ENCODE data around the gene SYT12. TPM values are rescaled to one million over a fixed set of nuclear protein-coding genes. Genes with fewer than 3 reads are reported as not detected.

Gene SYT12
- total RNA-seq, 1 donor from 2014 or later: 1.3 TPM

DNA sequence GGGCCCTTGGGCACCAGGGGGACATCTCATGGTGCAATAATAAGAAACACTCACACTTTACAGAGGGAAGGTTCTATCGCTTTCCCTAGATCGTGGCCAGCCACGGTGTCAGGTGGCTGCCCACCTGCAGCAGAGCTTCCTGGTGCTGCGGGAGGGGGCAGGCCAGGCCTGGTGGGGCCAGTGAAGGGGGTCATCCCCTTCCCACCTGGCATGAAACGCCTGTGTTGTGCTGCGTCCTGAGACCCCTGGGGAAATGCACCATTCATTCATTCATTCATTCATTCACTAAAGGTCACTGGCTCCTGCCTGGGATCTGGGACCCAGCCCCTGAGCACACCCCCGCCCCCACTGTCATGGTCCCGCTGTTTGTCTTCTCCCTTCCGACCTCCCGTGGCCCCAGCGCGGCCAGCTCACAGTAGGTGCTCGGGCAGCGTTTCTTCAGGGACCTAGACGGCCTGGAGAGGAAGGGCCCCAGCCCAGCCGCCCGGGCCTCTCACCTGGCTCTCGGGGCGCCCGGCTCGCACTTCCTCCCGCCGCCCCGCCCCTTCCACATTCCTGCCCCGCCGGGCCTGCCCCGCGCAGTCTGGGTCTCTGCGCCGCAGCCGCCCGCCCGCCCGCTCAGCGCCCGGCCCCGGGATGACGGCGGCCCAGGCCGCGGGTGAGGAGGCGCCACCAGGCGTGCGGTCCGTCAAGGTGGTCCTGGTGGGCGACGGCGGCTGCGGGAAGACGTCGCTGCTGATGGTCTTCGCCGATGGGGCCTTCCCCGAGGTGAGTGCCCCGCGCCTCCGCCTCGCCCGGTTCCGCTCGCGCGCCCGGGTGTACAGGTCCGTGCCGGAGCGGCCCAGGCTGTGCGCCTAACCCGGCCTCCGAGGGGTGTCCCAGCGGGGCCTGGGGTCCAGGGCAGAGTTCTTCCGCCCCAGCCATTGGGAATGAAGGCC lies 33.6 kb downstream of the SYT12 start, which contains the start of gene RHOD:
RHOD (plus strand) TSS at position 581 of the 938 bp plus-strand sequence; CDS start at position 637, 56 bp downstream.
- DNase-seq: no peak

DNA sequence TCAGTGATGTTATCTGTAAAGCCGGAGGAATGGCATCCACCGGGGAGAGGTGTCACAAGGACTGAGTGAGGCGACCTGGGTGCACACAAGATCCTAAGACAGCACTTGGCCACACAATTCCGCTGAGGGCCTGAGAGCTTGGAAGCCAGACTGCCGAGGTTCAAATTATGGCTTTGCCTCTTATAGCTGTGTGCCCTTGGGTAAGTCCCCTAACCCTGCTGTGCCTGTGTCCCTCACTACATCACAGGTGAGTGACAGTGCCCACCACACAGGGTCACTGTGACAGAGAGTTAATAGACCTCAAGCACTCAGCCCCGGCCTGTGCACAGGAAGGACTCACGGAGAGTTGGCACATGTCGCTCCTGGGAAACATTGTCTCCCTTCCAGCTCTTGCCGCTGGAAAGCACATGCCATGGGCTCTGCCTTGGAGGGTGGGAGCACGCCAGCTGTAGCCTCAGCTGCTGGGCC lies 34.3 kb downstream of the SYT12 start:
- DNase-seq: peak; percentile 19

DNA sequence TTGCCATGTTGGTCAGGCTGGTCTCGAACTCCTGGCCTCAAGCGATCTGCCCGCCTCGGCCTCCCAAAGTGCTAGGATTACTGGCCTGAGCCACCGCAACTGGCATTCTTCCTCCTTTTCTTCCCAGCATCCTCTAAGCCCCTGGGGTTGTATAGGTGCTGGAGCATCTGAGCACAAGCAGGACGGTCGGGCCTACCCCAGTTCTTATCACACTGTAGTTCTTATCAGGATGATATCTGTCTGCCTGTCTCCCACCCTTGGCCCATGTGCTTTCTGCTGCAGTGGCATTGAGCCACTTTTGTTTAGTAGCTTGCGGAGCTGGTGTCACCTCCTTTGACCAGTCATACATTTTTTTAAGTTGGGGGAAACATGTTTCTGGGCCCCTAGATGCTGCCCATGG lies 35.6 kb downstream of the SYT12 start:
- DNase-seq: no peak

DNA sequence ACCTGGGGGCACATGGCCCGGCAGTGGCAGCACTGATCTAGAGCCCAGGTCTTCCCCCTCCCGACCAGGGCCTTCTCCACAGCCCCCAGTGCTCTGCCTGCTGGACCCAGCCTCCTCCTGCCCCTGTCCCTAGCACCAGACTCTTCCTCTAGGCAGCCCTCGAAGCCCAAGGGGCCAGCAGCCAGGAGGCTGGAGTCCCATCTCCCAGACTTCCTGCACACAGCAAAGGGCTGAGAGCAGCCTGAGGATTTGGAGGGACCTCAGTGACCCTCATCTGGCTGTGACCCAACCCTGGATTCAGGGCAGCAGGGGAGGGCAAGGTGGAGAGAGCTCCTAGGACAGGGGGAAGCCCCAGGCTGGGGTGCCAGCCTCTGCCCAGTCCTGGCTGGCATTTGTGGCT lies 36.7 kb downstream of the SYT12 start:
- DNase-seq: no peak

DNA sequence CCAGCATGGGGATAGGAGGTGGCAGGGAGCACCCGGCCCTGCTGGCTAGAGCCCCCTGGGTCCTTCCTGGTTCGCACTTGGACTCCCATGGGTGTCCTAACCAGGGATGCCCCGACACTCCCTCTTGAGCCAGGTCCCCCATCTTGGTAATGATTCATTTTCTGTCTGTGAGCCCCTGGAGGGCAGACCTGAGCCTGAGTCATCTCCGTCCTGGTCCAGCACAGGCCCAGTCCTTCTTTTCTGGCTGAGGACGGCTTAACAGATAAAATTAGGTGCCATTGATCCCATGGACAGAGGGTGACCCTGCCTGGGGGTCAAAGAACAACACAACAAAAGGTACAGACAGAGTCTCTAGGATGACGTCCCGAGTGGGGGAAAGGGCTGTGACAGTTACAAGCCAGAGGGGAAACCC lies 37.2 kb downstream of the SYT12 start:
- no peak for DNase-seq

DNA sequence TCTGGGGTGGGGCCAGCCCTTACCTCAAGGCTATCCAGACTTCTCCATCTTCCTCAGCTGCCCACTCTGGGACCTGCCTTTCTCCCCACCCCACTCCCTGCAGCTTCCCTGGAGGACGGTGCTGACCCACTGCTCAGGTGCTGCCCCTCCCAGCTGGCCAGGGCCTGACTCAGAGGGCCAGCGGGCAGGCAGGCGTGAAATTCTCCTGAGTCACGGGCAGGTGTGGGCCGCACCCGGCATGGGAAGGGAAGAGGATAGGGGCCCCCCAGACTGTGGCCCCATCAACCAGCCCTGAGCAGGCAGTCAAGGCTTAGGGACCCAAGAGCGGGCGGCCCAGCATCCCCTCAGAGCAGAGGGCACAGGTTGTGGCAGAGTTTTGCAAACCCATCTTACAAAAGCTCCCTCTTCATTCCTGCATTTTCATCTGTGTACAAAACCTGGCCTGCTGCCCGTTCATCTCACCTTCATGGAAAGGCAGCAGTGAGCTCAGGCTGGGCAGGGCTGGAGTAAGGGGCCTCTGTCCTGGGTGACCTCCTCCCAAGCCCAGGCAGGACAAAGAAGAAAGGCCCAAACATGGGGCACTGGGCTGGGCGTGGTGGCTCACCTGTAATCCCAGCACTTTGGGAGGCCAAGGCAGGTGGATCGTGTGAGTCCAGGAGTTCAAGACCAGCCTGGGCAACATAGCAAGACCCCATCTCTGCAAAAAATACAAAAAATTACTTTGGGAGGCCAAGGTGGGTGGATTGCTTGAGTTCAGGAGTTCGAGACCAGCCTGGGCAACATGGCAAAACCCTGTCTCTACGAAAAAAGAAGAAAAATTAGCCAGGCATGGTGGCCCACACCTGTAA lies 39.8 kb downstream of the SYT12 start:
- no peak for DNase-seq

DNA sequence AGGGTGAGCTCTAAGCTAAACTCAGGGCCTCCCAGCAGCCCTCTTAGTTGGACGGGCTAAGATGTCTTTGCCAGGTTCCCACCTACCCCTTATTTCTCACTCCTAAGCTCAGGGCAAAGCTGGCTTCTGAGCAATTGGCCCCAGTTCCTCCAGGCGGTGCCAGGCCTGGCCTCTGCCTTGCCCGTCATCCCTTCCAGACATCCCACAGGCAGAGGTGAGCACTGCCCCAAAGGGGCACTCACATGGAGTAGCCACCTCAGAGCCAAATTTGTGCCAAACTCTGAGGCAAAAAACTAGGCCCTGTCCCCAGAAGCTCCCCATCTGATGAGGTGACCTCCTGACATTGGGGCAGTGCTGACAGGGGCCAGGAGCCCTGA lies 43.4 kb downstream of the SYT12 start:
- no peak for DNase-seq

DNA sequence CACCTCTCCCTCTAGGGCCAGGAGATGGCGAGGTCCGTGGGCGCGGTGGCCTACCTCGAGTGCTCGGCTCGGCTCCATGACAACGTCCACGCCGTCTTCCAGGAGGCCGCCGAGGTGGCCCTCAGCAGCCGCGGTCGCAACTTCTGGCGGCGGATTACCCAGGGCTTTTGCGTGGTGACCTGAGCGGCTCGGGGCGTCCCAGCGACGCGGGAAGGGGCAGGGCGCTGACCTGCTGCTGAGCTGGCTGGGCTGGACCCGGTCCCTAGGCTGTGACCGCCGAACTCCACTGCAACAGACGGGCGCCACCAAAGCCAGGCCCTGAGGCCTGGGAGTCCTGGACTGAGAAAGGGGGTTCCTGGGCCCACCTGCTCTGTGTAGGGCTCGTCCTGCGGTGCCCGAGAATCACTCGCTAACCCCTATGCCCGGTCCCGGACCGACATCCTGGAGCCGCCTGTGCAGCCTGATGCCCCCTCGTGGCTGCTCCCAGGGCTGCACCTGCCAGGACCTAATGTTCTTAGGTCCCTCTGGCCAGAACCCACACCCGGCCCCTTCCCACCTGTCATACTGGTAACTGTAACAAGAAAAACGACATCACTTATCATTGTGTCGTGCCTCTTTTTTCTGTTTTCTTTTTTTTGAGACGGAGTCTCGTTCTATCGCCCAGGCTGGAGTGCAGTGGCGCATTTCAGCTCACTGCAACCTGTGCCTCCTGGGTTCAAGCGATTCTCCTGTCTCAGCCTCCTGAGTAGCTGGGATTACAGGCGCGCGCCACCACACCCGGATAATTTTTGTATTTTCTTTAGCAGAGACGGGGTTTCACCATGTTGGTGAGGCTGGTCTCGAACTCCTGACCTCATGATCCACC lies 48.7 kb downstream of the SYT12 start:
- no peak for DNase-seq

DNA sequence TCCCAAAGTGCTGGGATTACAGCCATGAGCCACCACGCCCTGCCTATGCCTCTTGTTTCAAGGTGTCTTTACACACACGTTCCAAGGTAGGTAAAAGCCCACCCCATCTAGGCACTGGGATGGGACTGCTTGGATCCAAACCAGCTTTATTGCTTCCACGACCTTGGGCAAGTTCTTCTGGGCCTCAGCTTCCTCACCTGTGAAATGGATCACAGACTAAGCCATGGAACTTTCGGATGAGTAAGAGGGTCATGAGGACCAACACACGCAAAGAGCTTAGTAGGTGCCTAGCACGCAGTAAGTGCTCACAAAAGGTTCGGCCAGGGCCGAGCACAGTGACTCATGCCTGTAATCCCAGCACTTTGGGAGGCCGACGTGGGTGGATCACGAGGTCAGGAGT lies 49.4 kb downstream of the SYT12 start:
- no peak for DNase-seq

DNA sequence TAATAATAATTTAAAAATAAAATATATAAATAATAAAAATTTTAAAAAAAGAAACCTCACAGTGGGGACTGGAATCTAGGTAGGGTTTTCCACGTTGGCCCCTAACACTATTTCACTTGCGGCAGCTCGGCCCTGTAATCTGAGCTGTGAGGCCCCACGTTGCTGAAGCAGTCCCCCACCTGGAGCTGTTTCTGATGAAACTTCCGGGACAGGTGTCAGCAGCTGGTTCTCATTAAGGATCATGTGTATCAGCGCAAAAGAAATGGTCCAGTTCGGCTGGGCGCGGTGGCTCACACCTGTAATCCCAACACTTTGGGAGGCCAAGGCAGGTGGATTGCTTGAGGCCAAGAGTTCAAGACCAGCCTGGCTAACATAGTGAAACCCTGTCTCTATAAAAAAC lies 51.0 kb downstream of the SYT12 start:
- DNase-seq: no peak

DNA sequence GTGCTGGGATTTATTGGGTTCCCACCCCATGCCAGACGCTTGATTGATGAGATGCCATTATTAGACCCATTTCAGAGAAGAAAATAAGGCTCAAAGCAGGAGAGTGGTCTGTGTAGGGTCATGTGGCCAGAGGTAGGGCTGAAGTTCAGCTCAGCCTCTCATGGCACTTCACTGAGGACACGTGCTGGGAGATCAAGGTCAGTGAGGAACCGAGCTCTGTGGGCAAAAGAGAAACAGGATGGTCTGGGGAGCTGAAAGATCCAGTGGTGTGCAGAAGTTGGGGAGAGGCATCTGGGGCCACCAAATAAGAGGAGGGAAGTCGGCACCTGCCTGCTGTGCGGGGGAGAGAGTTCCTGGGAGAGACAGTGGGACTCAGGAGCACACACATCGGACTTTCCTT lies 53.3 kb downstream of the SYT12 start:
- no peak for DNase-seq

DNA sequence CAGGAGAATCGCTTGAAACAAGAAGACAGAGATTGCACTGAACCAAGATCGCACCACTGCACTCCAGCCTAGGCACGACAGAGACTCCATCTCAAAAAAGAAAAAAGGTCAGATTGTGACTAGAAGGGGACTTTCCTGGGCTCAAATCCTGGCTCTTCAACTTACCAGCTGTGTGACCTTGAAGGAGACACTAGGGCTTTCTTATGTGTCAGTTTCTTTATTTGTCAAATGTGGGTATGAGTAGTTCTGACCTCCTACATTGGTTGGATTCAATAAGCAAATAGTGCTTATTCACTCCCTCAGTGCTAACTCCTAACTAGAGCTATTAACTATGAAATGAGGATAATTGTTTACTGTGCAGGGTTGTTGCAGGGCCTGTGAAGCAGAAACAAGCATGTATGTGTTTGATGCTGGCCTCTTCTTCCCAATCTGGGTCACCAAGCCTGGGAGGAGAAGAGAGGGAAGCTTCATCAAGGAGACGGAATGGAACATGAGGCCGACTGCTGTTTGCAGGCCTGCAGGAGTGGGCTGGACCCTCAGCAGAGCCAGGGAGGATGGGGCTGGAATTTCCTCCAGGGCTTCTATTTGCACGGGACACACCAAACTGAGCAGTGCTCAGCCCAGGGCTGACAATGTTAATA lies 56.3 kb downstream of the SYT12 start:
- DNase-seq: no peak

DNA sequence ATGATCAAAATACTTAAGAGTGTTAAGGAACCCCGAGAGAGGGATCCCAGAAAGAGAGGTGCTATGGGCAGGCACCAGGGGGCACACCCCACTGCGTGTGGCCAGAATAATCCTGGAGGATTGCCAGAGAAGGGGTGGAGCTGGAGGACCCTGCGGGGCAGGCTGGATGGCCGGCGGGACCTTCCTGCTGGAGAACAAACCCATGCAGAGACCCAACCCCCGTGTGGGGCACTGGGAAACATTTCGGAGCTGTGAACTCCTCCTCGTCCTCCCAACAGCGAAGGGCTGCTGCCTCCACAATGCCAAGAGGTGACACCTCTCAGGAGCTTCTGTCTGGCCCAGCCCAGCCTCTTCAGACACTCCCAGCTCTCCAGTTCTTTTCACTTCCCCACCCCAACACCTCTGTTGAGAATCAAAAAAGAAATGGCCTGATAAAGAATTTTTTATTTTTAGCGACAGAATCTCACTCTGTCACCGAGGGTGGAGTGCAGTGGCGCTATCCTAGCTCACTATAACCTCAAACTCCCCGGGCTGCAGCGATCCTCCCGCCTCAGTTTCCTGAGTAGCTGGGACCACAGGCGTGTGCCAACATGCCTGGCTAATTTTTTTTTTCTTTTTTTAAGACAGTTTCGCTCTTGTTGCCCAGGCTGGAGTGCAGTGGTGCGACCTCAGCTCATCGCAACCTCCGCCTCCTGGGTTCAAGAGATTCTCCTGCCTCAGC lies 59.3 kb downstream of the SYT12 start:
- peak; percentile 4 for DNase-seq

DNA sequence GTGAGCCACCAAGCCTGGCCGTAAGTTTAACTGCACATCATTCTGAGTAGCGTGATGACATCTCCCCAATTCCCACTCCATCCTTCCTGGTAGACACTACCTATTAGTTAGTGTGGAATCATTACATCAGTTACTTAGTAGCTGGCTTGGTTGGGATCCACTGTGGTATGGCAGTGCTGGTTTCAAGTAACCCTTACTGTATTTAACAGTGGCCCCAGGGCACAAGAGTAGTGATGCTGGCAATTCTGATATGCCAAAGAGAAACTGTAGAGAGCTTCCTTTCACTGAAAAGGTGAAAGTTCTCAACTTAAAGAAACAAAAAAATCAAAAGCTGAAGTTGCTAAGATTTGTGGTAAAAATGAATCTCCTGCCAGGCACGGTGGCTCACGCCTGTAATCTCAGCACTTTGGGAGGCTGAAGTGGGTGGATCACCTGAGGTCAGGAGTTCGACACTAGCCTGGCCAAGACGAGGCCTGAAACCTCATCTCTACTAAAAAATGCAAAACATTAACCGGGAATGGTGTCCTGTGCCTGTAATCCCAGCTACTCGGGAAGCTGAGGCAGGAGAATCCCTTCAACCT lies 60.9 kb downstream of the SYT12 start:
- DNase-seq: no peak

DNA sequence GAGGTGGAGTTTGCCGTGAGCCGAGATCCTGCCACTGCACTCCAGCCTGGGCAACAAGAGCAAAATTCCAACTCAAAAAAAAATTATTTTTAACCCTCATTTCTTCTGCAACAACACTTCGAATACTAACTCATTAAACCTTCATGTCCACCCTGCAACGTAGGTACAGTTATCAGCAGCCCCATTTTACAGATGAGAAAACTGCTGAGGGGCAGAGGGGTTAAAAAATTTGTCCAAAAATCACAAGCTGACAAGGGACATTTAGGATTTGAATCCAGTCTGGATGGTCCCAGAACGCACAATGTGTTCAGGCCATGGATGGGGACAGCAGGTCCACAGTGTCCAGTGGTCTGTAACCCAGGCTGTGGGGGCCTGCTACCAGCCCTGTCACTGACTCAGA lies 62.7 kb downstream of the SYT12 start:
- DNase-seq: no peak

DNA sequence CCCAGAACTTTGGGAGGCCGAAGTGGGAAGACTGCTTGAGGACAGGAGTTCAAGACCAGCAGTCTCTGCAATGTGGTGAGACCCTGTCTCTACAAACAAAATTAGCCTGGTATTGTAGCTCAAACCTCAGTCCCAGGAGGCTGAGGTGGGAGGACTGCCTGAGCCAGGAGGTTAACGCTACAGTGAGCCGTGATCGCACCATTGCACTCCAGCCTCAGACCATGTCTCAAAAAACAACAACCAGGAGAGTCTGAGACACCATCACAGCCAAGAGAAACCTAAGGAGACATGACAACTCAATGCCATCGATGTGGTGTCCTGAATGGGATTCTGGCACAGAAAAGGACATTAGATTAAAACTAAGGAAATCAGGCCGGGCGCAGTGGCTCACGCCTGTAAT lies 67.8 kb downstream of the SYT12 start:
- DNase-seq: no peak

DNA sequence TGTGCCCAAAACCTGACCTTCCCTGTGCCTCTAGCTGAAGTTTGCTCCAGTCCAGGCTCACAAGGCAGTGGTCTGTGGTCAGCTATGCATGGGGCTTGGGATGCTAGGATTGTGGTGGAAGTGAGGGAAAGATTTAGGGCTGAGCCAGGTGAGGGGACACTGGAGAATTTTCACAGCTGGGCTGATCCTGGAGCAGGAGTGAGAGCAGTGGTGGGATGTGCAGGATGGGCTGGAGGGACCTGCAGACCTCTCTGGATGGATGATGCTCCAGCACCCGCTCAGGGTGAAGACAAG lies 72.2 kb downstream of the SYT12 start:
- DNase-seq: no peak

DNA sequence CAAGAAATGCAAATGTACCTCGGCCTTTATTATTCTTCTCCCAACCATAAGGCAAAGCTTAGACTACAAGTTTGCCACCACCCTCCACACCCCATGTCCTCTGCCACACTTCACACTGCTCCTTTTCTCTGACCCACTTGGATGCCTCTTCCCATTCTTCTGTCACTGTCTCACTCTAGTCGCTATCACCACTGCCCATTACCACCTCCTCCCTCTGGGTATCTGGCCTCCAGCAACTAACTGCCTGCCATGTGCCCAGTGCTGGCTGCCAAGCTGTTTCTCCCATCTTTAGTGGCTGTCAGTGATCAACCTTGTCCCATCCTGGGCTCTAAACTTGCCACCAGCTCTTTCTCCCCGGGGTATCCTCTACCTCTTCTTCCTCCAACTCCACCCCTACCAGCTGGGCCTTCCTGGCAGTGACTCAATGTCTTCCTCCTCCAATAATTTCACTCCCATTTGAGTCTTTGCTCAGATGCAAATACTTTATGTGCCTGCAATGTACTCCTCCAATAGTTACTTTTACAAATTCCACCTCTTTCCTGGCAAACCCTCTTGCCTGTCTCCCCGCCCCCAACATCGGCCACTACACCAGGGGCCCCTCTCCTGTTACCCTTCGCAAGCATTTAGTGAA lies 76.0 kb downstream of the SYT12 start:
- DNase-seq: no peak

DNA sequence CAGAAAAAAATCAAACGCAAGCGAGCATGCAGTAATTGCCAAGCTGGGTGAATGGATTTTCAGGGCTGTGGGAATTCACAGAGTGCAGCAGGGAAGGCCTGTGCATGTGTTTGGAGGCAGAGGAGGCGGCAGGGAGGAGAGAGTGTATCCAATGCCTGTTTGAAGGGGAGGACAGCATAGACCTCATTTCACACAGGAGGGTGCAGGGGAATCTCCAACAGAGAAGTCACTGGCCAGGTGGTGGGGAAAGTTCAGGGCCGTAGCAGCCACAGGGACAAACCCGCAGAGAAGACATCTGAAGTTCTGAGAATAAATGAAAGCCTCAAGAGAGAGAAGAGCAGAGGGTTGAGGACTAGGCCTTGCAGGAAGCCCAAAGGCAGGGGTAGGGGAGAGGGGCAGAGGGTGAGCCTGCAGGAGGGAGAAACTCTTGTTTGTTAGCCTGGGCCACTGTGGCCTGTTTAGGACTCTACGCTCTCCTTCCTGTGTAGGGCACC lies 76.9 kb downstream of the SYT12 start:
- DNase-seq: no peak
